Stimulated activated naive CD8-positive, alpha-beta T cell treated with anti-CD3 and anti-CD28 coated beads, Interleukin-15, Interleukin-2, amounts not matched to agents 100 U/mL and 50 U/mL, for 24 hours (primary cell): ENCODE data around the gene ITGA2.
A peak's percentile ranks its signal among the peaks of the same experiment; 100 is the strongest.

Source experiments
- ATAC-seq: fragments of 150-1000 bp; cut with Tn5 transposase; one replicate; pipeline ENCODE4 v1.10.0; 2021
- DNase-seq: peaks from one replicate; pipeline ENCODE4 v3.0.0; 2021

The ITGA2 gene

GRCh38 chr5:52988335-52989024, 672 bp upstream of the ITGA2 start:
- DNase-seq = no peak
- ATAC-seq = peak; percentile 33

- peak; percentile 10 for ATAC-seq
- peak; percentile 46 for DNase-seq
Observed at GRCh38 chr5:52989781-52990527, 802 bp downstream of the ITGA2 start.

GRCh38 chr5:52990528-52990925, 1.4 kb downstream of the ITGA2 start:
- ATAC-seq (no peak), DNase-seq (no peak)

GRCh38 chr5:52993367-52993766, 4.2 kb downstream of the ITGA2 start:
- ATAC-seq = no peak
- no peak for DNase-seq

GRCh38 chr5:52994266-52994665, 5.1 kb downstream of the ITGA2 start:
- ATAC-seq = no peak
- DNase-seq = no peak

- ATAC-seq = no peak
- DNase-seq = no peak
Observed at GRCh38 chr5:52995095-52995494, 5.9 kb downstream of the ITGA2 start.

- DNase-seq = no peak
- no peak for ATAC-seq
Observed at GRCh38 chr5:52995914-52996313, 6.8 kb downstream of the ITGA2 start.

- DNase-seq = no peak
- ATAC-seq = no peak
Observed at GRCh38 chr5:52996979-52997378, 7.8 kb downstream of the ITGA2 start.

GRCh38 chr5:52997424-52997823, 8.3 kb downstream of the ITGA2 start:
- DNase-seq (no peak), ATAC-seq (no peak)

GRCh38 chr5:52998552-52999313, 9.6 kb downstream of the ITGA2 start:
- no peak for DNase-seq
- ATAC-seq = no peak

- DNase-seq (no peak), ATAC-seq (peak; percentile 59)
Observed at GRCh38 chr5:52999344-52999949, 10.3 kb downstream of the ITGA2 start.

- DNase-seq (no peak), ATAC-seq (no peak)
Observed at GRCh38 chr5:53001541-53001940, 12.4 kb downstream of the ITGA2 start.

- ATAC-seq (no peak), DNase-seq (no peak)
Observed at GRCh38 chr5:53002491-53002890, 13.3 kb downstream of the ITGA2 start.

GRCh38 chr5:53003144-53003543, 14.0 kb downstream of the ITGA2 start:
- DNase-seq = no peak
- no peak for ATAC-seq

GRCh38 chr5:53006911-53007890, 18.0 kb downstream of the ITGA2 start:
- ATAC-seq = no peak
- no peak for DNase-seq

- peak; percentile 29 for DNase-seq
- ATAC-seq = peak; percentile 93
Observed at GRCh38 chr5:53008751-53009150, 19.6 kb downstream of the ITGA2 start.

GRCh38 chr5:53009816-53010215, 20.7 kb downstream of the ITGA2 start:
- peak; percentile 29 for ATAC-seq
- DNase-seq = no peak

- no peak for ATAC-seq
- DNase-seq = no peak
Observed at GRCh38 chr5:53010814-53011213, 21.7 kb downstream of the ITGA2 start.

GRCh38 chr5:53011233-53011632, 22.1 kb downstream of the ITGA2 start:
- DNase-seq (no peak), ATAC-seq (no peak)

GRCh38 chr5:53013857-53014256, 24.7 kb downstream of the ITGA2 start:
- ATAC-seq (no peak), DNase-seq (no peak)

- ATAC-seq = no peak
- no peak for DNase-seq
Observed at GRCh38 chr5:53017383-53017782, 28.2 kb downstream of the ITGA2 start.
